SU-DHL-6 (cell line): ENCODE measurements around the gene TMEM129.

Experiments
- H2AFZ ChIP-seq: fragments of 200-600 bp; sonication (generic); 2 replicates; pipeline ENCODE4 v1.6.1; 2014; ENCODE audit warnings: low read depth, mild to moderate bottlenecking, moderate library complexity, mixed read lengths, antibody characterized with exemption, low read length; ENCODE audit not compliant: severe bottlenecking
- H3F3A ChIP-seq: fragments of 200-600 bp; shearing (Covaris generic); 2 replicates; pipeline ENCODE4 v1.6.0; 2016; ENCODE audit warnings: antibody characterized with exemption, mild to moderate bottlenecking; ENCODE audit not compliant: insufficient read depth
- H3K27ac ChIP-seq: fragments of 200-600 bp; sonication (generic); 2 replicates; pipeline ENCODE4 v1.5.1; 2016; ENCODE audit warnings: low read depth, mild to moderate bottlenecking, low read length, moderate library complexity, mixed read lengths
- H3K27me3 ChIP-seq: fragments of 200-600 bp; sonication (generic), shearing (Covaris generic); 2 replicates; pipeline ENCODE4 v1.6.0; 2014; ENCODE audit warnings: mild to moderate bottlenecking, low read length
- H3K36me3 ChIP-seq: fragments of 200-600 bp; sonication (generic); 2 replicates; pipeline ENCODE4 v1.6.1; 2014; ENCODE audit warnings: mild to moderate bottlenecking, low read length, mixed read lengths
- H3K4me2 ChIP-seq: fragments of 300-600, 200-600 bp; shearing (Covaris generic), sonication (generic); 2 replicates; pipeline ENCODE4 v1.6.0; 2014; ENCODE audit warnings: low read length, low read depth, mild to moderate bottlenecking; ENCODE audit not compliant: poor library complexity, severe bottlenecking
- H3K4me3 ChIP-seq: fragments of 200-600 bp; sonication (generic); 2 replicates; pipeline ENCODE4 v1.5.1; 2014; ENCODE audit warnings: antibody characterized with exemption, low read length, mild to moderate bottlenecking, mixed read lengths; ENCODE audit not compliant: insufficient read depth, poor library complexity, severe bottlenecking
- H3K79me2 ChIP-seq: fragments of 200-600 bp; sonication (generic); 2 replicates; pipeline ENCODE4 v1.6.1; 2014; ENCODE audit warnings: mild to moderate bottlenecking, low read length, moderate library complexity; ENCODE audit not compliant: insufficient read depth
- H3K9ac ChIP-seq: fragments of 200-600 bp; sonication (generic); 2 replicates; pipeline ENCODE4 v1.7.0; 2014; ENCODE audit warnings: mild to moderate bottlenecking, low read length
- H3K9me2 ChIP-seq: fragments of 200-600 bp; sonication (generic); replicated peaks from 2 replicates; pipeline ENCODE4 v1.6.1; 2014; ENCODE audit warnings: low read length; ENCODE audit not compliant: insufficient read depth
- H3K9me3 ChIP-seq: fragments of 200-600 bp; sonication (generic); 2 replicates; pipeline ENCODE4 v1.6.1; 2014; ENCODE audit warnings: low read length, mixed read lengths; ENCODE audit not compliant: insufficient read depth
- H4K20me1 ChIP-seq: fragments of 200-600 bp; sonication (generic); 2 replicates; pipeline ENCODE4 v1.6.1; 2014; ENCODE audit warnings: low read depth, mild to moderate bottlenecking, antibody characterized with exemption, low read length, moderate library complexity, mixed read lengths
- CTCF ChIP-seq: fragments of 200-600 bp; sonication (generic); IDR thresholded peaks from one replicate; pipeline ENCODE4 v1.5.1; 2017; ENCODE audit warnings: antibody characterized with exemption, mild to moderate bottlenecking, low read length, moderate library complexity; ENCODE audit not compliant: insufficient read depth, poor library complexity, severe bottlenecking
- EZH2phosphoT487 ChIP-seq: fragments of 200-600 bp; sonication (generic), shearing (Covaris generic); conservative IDR thresholded peaks from 2 replicates; pipeline ENCODE4 v1.6.1; 2018; ENCODE audit warnings: mild to moderate bottlenecking, antibody characterized with exemption, low read length, moderate library complexity, mixed read lengths

The TMEM129 gene

GRCh38 chr4:1691737-1692373 lies 29.3 kb downstream of the TMEM129 start:
- H2AFZ ChIP-seq: no peak overlapping the region
- H3K9me3 ChIP-seq: no peaks in the 10 kb centered on the region
- peaks cover 8% of the 10 kb centered on the region; the same call in 1 of the 2 replicates for H4K20me1 ChIP-seq
- no peaks in the 10 kb centered on the region for H3K79me2 ChIP-seq
- H3K27ac ChIP-seq: no peak overlapping the region
- no peak overlapping the region for H3K4me2 ChIP-seq
- H3K36me3 ChIP-seq: peaks cover 36% of the 10 kb centered on the region
- TF ChIP-seq CTCF: no peak
- TF ChIP-seq EZH2phosphoT487: no peak
- peaks cover 49% of the 10 kb centered on the region for H3F3A ChIP-seq
- H3K9ac ChIP-seq: no peak overlapping the region
- H3K4me3 ChIP-seq: no peak overlapping the region
- H3K27me3 ChIP-seq: no peaks in the 10 kb centered on the region
- no peaks in the 10 kb centered on the region for H3K9me2 ChIP-seq

GRCh38 chr4:1690698-1691097 lies 30.4 kb downstream of the TMEM129 start:
- Histone ChIP-seq H3K79me2 (no peaks in the 10 kb centered on the region), H3K27me3 (no peaks in the 10 kb centered on the region), H3K4me2 (no peak overlapping the region), H3F3A (peaks cover 44% of the 10 kb centered on the region), H3K9me2 (no peaks in the 10 kb centered on the region), H3K9me3 (no peaks in the 10 kb centered on the region), H3K36me3 (peaks cover 30% of the 10 kb centered on the region), H3K9ac (no peak overlapping the region), H2AFZ (no peak overlapping the region), H3K4me3 (no peak overlapping the region), H3K27ac (no peak overlapping the region), H4K20me1 (peaks cover 8% of the 10 kb centered on the region; the same call in 1 of the 2 replicates)
- TF ChIP-seq EZH2phosphoT487: no peak
- no peak for TF ChIP-seq CTCF

- no peak for TF ChIP-seq CTCF
- TF ChIP-seq EZH2phosphoT487: no peak
- peaks cover 8% of the 10 kb centered on the region for H3K36me3 ChIP-seq
- no peak overlapping the region for H3K4me3 ChIP-seq
- H3K27me3 ChIP-seq: no peaks in the 10 kb centered on the region
- H3F3A ChIP-seq: peaks cover 22% of the 10 kb centered on the region
- H3K9me2 ChIP-seq: no peaks in the 10 kb centered on the region
- H3K9ac ChIP-seq: no peak overlapping the region
- H2AFZ ChIP-seq: no peak overlapping the region
- H3K79me2 ChIP-seq: no peaks in the 10 kb centered on the region
- no peaks in the 10 kb centered on the region for H3K9me3 ChIP-seq
- no peak overlapping the region for H3K4me2 ChIP-seq
- no peak overlapping the region for H3K27ac ChIP-seq
- H4K20me1 ChIP-seq: no peaks in the 10 kb centered on the region; the same call in 1 of the 2 replicates
These were observed 34.6 kb downstream of the TMEM129 start for GRCh38 chr4:1686440-1687036.
